Stimulated activated CD8-positive, alpha-beta memory T cell treated with anti-CD3 and anti-CD28 coated beads, Interleukin-2, amount 100 ng/mL, for 1 hour (primary cell): ENCODE results near the gene FAM117B.
"Not testable (repeated sequence)": the region's sequence is repeated elsewhere in the genome, so short reads cannot be mapped to it uniquely, and the experiment has no call there.

Experiments used
- DNase-seq, 2 donors: peaks; one replicate each; pipeline ENCODE4 v3.0.0-alpha.2; 2020; ENCODE audit warnings: low read depth in 2 of 2

Gene FAM117B

DNA sequence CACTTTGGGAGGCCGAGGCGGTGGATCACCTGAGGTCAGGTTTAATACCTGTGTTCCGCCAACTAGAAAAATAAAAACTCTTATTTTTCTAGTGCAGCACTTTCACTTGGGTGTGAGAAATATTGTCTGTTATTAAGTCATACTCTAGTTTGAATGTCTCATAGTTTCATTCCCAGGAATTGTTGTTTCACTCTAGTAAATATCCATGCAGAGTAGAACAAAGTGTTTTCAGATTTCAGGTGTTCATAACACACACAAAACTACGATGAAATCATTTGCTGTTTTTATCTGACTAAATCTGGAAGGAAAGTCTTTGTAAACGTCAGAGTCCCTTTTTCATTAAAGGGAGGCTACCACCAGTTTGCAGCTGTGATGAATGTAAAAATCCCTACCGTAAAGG, 4.0 kb downstream of the FAM117B start:
- no peak for DNase-seq

DNA sequence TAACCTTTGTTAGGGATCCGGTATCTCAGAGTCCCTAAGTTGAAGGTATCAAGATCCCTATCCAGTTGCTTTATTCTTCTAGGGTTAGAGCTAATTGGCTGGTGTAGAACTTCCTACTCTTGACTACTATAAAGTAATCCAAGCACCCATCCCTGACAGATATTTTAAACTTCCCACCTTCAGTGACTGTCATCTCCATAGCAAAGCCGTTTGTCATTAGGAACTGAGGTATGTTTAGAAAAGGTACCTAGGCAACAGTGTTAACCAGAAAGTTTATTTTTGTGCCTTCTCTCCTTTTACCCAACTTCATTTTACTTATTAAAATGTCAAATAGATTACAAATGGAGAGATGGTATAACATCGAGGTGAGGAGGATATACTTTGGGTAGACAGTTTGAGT, 4.5 kb downstream of the FAM117B start:
- no peak for DNase-seq

DNA sequence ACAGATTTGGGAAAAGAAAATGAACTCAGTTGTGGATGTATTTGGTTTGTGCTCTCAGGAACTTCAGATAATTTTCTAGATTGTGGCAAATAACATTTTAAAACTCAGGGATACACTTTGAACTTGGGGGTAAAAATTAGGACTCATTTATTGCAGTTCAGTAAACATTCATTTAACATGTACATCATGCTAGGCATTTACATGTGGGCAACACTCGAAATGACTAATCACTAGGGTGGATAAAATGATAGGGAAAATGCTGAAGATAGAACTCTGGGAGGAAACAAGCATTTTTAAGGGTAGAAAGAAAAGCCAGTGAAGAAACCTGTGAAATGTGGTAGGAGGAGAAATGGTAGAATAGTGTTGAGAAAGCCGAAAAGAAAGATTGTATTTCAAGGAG, 7.8 kb downstream of the FAM117B start:
- DNase-seq: no peak

DNA sequence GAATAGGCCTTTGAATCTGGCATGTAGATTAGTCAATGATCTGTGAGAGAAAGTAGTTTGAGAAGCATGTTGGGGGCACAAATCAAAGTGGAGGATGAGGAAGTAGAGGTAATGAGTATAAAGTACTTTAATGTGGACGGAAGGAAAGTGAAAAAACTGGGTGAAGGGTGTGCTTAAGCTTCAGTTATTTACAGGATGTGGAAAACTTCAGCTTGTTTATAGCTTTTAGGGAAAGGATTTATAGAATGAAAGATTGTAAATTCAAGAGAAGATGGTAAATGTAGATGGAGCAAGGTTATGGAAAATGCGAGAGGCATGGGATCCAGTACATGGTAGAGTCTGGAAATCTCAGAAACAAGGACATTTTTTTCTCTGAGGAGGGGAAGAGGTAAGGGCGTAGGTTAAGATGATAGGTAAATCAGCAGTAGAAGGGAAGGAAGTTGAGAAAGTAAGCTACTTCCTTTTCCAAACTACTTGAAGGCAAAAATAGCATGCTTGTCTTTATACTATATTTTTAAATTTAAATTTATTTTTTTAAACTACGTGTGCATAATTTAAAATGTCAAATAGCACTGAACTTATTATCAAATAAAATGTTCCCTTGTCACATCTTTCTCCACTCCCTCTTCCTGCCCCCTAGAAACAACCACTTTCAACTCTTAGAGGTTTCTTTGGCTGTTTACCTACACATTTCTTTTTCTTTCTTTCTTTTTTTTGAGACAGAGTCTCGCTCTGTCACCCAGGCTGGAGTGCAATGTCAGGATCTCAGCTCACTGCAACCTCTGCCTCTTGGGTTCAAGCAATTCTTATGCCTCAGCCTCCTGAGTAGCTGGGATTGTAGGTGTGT, 8.5 kb downstream of the FAM117B start:
- no peak for DNase-seq

DNA sequence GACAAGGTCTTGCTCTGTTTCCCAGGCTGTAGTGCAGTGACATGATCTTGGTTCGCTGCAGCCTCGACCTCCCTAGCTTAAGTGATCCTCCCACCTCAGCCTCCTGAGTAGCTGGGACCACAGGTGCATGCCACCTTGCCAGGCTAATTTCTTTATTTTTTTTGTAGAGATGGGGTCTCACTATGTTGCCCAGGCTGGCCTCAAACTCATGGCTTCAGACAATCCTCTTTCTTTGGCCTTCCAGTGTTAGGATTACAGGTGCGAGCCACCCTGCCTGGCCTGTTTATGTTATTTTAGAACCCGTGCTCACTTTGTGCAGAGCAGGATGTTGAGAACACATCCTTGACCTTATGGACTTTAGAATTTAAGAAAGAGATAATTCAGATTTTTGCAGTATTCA, 17.4 kb downstream of the FAM117B start:
- no peak for DNase-seq

DNA sequence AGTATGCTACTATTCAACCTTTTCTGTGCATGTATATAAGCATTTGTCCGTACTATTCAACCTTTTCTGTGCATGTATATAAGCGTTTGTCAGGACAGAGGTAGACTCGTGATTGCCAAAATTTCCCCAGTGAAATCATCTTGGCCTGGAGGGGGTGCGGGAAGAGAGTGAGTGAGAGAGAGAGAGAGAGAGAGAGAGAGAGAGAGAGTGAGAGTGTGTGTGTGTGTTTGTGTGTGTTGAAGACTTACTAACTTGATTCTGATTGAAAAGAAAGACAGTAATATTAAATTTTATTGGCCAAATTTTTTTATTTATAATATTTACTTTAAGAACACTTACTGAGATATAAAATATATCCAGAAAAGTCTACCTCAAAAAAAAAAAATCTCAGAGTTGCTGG, 19.1 kb downstream of the FAM117B start:
- no peak for DNase-seq

DNA sequence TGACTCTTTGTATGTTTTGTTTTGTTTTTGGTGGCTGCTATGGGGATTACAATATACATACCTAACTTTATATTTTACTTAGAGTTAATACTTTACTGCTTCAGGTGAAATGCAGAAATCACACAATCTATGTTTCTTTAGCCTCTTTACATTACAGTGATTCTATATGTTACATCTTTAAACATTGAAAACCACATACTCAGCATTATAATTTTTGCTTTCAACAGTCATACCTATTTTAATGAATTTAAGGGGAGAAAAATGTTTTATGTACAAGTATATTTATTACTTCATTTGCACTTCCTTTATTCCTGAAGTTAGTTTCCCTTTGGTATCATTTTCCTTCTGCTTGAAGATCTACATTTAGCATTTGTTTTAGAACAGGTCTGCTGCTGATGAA, 23.1 kb downstream of the FAM117B start:
- DNase-seq: no peak

DNA sequence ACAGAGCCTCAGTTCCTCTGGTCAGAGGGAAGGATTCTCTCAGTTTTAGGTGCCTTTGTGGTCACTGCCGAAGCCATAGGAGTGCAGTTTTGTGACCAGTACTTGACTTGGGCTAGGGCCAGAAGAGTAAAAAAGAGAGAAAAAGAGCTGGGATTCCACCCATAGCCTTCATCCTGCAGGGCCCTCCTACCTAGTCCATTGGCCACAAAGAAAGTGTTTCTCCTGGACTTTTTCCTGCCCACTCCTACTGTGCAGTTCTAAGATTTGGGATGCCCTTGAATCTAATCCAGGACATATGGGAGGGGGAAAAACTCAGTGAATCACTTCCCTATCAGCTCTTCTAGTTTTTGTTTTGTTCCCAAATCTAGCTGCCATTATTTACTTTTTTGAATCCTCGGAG, 26.0 kb downstream of the FAM117B start:
- DNase-seq: no peak

DNA sequence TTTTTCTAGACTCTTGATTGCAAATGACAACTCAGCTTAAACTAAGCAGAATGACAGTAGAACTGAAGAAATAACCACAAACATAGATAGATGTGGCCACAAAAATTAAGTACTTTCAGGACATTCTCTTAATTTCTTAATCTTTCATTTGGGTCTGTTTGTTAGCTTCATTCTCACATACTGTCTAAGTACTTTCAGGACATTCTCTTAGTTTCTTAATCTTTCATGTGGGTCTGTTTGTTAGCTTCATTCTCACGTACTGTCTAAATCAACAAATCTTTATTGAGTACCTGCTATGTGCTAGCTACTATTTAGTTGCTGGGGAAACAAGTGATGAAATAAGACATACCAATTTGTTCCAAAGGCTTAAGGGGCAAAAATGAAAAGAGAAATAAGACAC, 35.1 kb downstream of the FAM117B start:
- no peak for DNase-seq

DNA sequence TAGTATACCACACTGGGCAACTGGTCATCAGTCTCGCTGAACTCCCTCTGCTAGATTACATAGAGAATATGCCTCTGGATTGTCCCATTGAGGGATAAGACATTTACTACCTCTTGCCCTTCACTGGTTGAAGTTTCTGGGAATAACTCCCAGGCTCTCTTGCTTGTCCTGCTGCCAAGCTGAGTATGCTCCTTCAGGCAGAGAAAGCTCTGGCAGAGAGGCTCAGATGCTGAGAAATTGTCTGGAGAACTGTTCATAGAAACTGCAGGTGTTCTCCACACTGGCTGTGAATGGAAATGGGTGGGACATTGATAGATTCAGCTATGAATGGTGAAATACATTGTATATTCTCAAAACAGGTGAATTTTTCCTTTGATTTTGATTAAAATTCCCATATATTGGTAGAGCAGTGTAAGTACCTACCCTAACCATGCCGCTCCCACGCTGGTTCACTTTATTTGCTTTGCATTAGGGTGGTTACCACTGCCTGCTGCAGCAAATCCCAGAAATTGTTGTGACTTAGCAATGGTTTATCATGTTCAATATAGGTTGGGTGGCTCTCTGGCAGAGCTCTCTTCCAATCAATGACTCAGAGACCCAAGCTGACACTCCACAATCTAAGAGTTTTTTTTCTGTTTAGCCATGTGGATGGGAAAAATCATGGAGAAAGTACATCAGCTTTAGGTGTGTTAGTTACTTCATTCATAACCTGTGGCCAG, 36.7 kb downstream of the FAM117B start:
- DNase-seq: no peak

DNA sequence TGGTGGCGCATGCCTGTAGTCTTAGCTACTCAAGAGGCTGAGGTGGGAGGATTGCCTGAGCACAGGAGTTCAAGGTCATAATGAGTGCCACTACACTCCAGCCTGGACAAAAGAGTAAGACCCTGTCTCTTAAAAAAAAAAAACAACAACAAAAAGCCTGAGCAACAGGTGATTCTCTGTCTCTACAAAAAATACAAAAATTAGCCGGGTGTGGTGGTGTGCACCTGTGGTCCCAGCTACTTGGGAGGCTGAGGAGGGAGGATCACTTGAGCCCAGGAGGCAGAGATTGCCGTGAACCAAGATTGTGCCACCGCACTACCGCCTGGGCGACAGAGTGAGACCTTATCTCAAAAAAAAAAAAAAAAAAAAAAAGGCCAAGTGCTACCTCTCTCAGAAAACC, 40.3 kb downstream of the FAM117B start:
- not testable (repeated sequence) for DNase-seq

DNA sequence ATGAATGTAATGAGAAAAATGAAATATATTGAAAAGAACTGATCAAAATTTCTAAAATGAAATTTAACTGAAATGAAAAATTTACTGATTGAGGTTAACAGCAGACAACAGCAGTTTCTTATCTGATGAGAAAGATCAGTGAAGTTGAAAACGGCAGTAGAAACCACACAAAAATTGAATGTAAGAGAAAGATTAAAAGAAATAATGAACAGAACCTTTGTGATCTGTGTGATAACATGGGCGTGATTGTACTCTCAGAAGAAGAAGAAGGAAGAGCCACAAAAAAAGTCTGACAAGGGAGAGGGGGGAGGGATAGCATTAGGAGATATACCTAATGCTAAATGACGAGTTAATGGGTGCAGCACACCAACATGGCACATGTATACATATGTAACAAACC, 45.2 kb downstream of the FAM117B start:
- no peak for DNase-seq

DNA sequence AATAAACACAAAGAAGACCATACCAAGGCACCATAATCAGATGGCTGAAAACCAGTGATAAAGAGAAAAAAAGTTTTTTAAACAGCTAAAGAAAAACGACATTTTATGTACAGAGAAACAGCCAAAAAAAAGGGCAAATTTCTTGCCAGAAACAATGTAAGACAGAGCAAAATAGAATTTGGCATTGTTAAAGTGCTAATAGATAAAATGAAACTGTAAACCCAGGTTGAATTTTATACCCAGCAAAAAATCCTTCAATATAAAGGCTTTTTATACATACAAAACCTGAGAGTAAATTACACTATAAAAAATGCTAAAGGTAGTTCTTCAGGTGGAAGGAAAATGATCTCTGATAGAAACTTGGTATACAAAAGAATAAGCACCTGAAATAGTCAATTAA, 45.7 kb downstream of the FAM117B start:
- DNase-seq: no peak

DNA sequence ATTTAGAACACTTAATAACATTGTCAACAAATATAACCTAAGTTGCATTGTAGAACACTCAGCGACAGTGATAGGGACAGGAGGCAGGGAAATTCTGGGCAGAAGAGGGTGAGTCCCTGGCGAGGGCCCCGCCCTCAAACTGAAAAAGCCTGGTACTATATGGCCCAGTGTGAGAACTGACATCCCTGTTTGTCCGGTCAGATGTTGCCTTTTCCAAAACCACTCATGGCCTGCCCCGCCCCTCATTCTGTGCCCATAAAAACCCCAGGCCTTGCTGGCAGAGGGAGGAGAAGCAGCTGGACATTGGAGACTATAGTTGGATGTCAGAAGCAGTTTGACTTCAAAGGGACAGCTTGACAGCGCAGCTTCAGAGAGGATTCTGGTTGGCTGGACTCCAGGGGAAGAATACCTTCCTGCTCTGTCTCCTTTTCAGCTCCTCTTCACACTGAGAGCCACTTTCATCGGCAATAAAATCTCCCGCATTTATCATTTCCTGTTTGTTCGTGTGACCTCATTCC, 47.0 kb downstream of the FAM117B start:
- no peak for DNase-seq

DNA sequence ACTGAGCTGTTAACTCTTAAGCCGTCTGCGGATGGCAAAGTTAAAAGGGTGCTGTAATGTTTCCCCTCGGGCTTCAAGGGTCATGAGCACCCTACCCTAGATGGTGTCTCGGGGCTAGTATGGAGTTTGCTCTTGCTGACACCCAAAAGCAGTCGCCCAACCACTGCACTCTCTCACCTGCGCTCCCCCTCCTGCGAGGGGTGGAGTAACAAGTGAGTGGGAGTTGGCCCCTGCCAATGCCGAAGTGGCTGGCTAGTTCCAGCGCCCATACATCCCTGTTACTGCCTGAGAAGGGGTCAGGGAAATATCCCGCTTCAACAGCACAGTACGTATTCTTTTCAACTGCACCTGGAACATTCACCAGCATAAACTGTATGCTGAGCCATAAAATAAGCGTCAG, 47.5 kb downstream of the FAM117B start:
- DNase-seq: no peak

DNA sequence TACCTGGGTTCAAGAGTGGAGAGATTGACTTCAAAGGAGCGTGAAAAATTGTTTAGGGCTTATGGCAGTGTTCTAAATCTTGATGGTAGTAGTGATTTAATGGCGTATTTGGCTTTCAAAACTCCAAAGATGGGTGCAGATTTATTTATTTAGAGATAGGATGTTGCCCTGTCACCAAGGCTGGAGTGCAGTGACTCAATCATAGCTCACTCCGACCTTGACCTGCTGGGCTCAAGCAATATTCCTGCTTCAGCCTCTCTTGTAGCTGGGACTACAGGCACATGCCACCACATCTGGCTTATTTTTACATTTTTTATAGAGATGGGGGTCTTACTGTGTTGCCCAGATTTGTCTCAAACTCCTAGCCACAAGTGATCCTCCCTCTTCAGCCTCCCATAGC, 52.5 kb downstream of the FAM117B start:
- no peak for DNase-seq

DNA sequence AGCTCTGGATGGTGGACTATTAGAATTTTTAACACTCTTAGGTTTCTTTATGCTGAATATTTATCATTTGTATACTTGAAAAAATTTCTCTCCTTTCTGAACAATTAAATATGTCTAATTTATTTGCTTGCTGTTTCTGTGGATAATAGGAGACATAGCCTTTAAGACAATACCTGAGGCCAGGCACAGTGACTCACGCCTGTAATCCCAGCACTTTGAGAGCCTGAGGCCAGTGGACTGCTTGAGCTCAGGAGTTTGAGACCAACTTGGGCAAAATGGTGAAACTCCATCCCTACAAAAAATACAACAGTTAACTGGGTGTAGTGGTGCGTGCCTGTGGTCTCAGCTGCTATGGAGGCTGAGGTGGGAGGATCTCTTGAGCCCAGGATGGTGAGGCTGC, 54.7 kb downstream of the FAM117B start:
- no peak for DNase-seq

DNA sequence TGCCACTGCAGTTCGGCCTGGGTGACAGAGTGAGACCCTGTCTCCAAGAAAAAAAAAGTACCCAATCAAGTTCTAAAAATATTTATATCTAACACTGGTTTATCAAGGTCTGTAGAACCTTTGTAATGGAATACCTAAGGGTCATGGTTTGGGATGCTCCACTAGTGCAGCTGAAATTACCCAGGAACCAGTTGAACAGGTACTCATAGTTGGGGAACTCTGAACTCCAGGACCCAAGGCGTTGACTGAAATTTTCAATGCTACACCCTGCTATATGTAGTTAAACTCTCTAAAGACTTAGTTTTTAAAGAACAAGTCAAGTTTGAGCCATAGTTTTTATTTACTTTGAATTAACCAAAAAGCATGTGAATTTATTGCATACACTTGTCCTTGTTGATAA, 55.1 kb downstream of the FAM117B start:
- DNase-seq: no peak

DNA sequence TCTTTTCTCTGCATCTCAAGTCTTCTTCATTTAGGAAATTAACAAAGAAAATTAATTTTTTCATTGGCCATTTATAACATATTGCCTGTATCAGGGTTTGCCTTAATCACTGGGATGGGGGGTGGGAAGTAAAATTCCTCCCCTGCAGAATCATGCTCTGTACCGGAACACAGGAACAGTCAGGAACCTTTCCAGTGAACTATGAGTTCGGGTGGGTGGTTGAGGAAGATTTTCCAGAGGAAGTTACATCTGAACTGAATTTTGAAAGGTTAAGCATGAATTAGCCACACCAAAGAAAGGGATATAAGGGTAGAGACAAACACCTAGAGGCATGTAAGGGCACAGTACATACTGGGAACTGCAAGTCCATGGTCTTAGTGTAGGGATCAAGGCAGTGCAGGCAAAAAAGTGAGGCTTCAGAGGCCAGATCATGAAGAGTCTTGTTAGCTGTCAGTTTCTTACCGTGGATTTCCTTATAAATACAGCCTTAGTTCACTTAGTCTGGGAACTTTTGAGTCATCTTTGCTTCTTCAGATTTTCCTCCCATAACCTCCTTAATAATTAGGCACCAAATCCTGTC, 55.6 kb downstream of the FAM117B start:
- DNase-seq: no peak

DNA sequence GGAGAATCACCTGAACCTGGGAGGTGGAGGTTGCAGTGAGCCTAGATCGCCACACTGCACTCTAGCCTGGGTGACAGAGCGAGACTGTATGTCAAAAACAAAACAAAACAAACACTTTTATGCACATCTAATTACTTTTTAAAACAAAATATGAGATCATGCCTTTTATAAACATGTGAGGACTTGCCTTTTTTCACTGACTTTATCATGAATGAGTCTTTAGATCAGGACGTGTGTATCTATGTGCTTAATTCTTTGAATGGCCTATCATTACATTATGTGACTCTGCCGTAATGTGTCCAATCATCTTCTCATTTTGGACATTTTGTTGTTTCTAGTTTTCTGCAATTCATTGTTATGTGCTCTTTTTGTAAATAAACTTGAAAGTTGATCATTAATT, 58.7 kb downstream of the FAM117B start:
- no peak for DNase-seq

DNA sequence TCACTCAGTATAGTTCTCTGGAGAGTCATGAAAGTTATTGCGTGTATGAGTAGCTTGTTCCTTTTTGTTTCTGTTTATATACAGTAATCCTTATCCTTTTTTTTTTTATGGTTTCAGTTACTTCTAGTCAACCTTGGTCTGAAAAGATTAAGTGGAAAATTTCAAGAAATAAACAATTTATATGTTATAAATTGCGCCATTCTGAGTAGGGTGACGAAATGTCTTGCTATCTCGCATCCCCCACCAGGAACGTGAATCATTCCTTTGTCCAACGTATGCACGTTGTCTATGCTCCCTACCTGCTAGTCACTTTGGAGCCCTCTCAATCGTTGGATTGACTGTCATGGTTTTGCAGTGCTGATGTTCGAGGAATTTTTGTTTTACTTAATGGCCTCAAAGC, 60.4 kb downstream of the FAM117B start:
- no peak for DNase-seq

DNA sequence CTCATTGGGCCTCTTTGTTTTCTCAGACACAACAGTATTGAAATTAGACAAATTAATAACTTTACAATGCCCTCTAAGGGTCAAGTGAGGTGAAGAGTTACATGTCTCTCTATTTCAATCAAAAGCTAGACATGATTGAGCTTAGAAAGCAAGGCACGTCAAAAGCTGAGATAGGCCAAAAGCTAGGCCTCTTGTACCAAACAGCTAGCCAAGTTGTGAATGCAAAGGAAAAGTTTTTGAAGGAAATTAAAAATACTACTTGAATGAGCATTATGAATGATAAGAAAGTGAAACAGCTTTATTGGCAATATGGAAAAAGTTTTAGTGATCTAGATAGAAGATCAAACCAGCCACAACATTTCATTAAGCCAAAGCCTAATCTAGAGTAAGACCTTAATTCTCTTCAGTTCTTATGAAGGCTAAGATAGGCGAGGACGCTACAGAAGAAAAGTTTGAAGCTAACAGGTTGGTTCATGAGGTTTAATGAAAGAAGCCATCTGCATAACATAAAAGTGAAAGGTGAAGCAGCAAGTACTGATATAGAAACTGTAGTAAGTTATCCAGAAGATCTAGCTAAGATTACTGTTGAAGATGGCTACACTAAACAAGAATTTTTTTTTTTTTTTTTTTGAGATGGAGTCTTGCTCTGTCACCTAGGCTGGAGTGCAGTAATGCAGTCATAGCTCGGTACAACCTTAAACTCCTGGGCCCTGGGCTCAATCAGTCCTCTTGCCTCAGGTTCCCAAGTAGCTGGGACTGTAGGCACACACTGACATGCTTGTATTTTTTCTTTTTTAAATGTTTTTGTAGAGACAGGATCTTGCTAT, 65.5 kb downstream of the FAM117B start:
- no peak for DNase-seq
